Measurements from ENCODE around the gene TRPM1. TPM values are rescaled to one million over a fixed set of nuclear protein-coding genes. Genes with fewer than 3 reads are reported as not detected.
A peak's percentile ranks its signal among the peaks of the same experiment; 100 is the strongest.

The TRPM1 gene
- total RNA-seq, 1 donor from 2014 or later: not detected

GRCh38 chr15:31116423-31117030, 15.0 kb upstream of the TRPM1 start:
- no peak overlapping the region for H3K27ac Mint-ChIP-seq (ENCODE audit: unreplicated experiment)

GRCh38 chr15:31111091-31111647, 9.6 kb upstream of the TRPM1 start:
- peak; percentile 13 for DNase-seq (ENCODE audit: extremely low spot score, unreplicated experiment)
- no peaks in the 10 kb centered on the region for H3K36me3 Mint-ChIP-seq (ENCODE audit: unreplicated experiment)

More at GRCh38 chr15:31116423-31117030, 15.0 kb upstream of the TRPM1 start:
- Mint-ChIP-seq H3K9me3 (ENCODE audit: unreplicated experiment) (peaks cover 22% of the 10 kb centered on the region), H3K36me3 (ENCODE audit: unreplicated experiment) (peaks cover 2% of the 10 kb centered on the region), H3K27me3 (ENCODE audit: unreplicated experiment) (peaks cover 2% of the 10 kb centered on the region), H3K4me1 (ENCODE audit: unreplicated experiment) (no peaks in the 10 kb centered on the region), H3K4me3 (ENCODE audit: unreplicated experiment) (no peak overlapping the region)
- TF ChIP-seq CTCF (IDR thresholded peaks at IDR 0.05): no peak
- no peak for DNase-seq (ENCODE audit: extremely low spot score, unreplicated experiment)

GRCh38 chr15:31108836-31109235, 7.3 kb upstream of the TRPM1 start:
- no peak for TF ChIP-seq CTCF (IDR thresholded peaks at IDR 0.05)
- Mint-ChIP-seq H3K9me3 (ENCODE audit: unreplicated experiment) (no peaks in the 10 kb centered on the region), H3K27ac (ENCODE audit: unreplicated experiment) (no peak overlapping the region)

More at GRCh38 chr15:31111091-31111647, 9.6 kb upstream of the TRPM1 start:
- H3K4me3 Mint-ChIP-seq (ENCODE audit: unreplicated experiment): no peak overlapping the region
- H3K27me3 Mint-ChIP-seq (ENCODE audit: unreplicated experiment): no peaks in the 10 kb centered on the region
- H3K9me3 Mint-ChIP-seq (ENCODE audit: unreplicated experiment): peaks cover 8% of the 10 kb centered on the region
- no peak overlapping the region for H3K27ac Mint-ChIP-seq (ENCODE audit: unreplicated experiment)
- no peak for TF ChIP-seq CTCF (IDR thresholded peaks at IDR 0.05)
- H3K4me1 Mint-ChIP-seq (ENCODE audit: unreplicated experiment): peaks cover 13% of the 10 kb centered on the region

GRCh38 chr15:31106495-31107300, 5.2 kb upstream of the TRPM1 start:
- Mint-ChIP-seq H3K27me3 (ENCODE audit: unreplicated experiment) (no peaks in the 10 kb centered on the region), H3K4me3 (ENCODE audit: unreplicated experiment) (no peak overlapping the region), H3K36me3 (ENCODE audit: unreplicated experiment) (no peaks in the 10 kb centered on the region), H3K4me1 (ENCODE audit: unreplicated experiment) (peaks cover 37% of the 10 kb centered on the region), H3K27ac (ENCODE audit: unreplicated experiment) (no peak overlapping the region), H3K9me3 (ENCODE audit: unreplicated experiment) (no peaks in the 10 kb centered on the region)
- no peak for TF ChIP-seq CTCF (IDR thresholded peaks at IDR 0.05)
- DNase-seq (ENCODE audit: extremely low spot score, unreplicated experiment): peak; percentile 32

More at GRCh38 chr15:31108836-31109235, 7.3 kb upstream of the TRPM1 start:
- Mint-ChIP-seq H3K4me3 (ENCODE audit: unreplicated experiment) (no peak overlapping the region), H3K4me1 (ENCODE audit: unreplicated experiment) (peaks cover 35% of the 10 kb centered on the region), H3K36me3 (ENCODE audit: unreplicated experiment) (no peaks in the 10 kb centered on the region), H3K27me3 (ENCODE audit: unreplicated experiment) (no peaks in the 10 kb centered on the region)
- DNase-seq (ENCODE audit: extremely low spot score, unreplicated experiment): peak; percentile 11

DNA sequence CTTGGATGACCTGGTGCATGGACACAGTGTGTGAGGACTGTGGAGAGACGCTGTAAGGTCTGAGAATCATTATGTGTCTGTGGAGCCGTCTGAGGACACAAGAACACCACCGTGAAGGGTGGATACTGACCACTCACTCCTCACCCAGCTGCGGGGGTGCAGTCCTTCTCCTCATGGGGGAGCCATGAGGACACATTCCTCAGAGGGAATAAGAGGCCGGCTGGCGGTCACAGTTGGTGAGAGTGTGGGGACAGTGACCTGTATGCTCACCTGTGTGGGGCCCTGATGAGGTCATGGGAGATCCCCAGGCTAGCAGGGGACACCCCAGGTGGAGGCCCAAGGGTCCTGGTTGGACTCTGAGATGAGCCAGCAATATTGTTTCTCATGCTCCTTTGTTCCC, 2.5 kb upstream of the TRPM1 start:
- Mint-ChIP-seq H3K27me3 (ENCODE audit: unreplicated experiment) (no peaks in the 10 kb centered on the region), H3K4me3 (ENCODE audit: unreplicated experiment) (no peak overlapping the region), H3K9me3 (ENCODE audit: unreplicated experiment) (no peaks in the 10 kb centered on the region), H3K27ac (ENCODE audit: unreplicated experiment) (no peak overlapping the region), H3K4me1 (ENCODE audit: unreplicated experiment) (peaks cover 31% of the 10 kb centered on the region), H3K36me3 (ENCODE audit: unreplicated experiment) (no peaks in the 10 kb centered on the region)
- peak; percentile 77 for DNase-seq (ENCODE audit: extremely low spot score, unreplicated experiment)
- TF ChIP-seq CTCF (IDR thresholded peaks at IDR 0.05): no peak

Data from osteocyte (in vitro differentiated cells).